NCI-H1105 (cell line): Measurements from ENCODE around the gene XKR8.

Experiments
- DNase-seq: peaks from one replicate; lab custom pipeline; 2025; lab: John Stamatoyannopoulos, UW

XKR8 gene, protein sequence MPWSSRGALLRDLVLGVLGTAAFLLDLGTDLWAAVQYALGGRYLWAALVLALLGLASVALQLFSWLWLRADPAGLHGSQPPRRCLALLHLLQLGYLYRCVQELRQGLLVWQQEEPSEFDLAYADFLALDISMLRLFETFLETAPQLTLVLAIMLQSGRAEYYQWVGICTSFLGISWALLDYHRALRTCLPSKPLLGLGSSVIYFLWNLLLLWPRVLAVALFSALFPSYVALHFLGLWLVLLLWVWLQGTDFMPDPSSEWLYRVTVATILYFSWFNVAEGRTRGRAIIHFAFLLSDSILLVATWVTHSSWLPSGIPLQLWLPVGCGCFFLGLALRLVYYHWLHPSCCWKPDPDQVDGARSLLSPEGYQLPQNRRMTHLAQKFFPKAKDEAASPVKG

DNA sequence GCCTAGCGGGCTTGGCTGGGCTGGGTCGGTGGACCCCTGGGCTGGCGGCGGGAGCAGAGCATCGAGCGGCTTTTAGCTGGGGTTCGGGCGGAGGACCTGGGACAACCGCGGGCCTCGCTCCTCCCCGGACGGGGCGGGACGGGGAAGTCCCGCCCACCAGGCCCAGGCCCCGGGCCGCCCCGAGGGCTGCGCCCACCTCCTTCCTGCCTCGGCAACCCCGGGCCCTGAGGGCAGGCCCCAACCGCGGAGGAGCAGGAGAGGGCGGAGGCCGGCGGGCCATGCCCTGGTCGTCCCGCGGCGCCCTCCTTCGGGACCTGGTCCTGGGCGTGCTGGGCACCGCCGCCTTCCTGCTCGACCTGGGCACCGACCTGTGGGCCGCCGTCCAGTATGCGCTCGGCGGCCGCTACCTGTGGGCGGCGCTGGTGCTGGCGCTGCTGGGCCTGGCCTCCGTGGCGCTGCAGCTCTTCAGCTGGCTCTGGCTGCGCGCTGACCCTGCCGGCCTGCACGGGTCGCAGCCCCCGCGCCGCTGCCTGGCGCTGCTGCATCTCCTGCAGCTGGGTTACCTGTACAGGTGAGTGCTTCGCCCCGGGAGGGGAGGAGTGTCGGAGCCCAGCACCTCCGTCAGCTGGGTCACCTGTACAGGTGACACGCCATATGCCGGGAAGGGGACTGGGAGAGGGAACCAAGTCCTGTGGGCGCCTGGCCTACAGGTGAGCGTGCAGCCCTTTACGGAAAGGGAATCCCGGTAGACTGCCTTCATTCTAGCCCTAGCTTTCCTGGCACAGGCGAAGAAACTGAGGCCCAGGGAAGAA lies at the start of gene XKR8:
Gene XKR8 (plus strand): TSS at position 182 of the 812 bp plus-strand sequence. CDS start 97 bp downstream, at position 279.
- DNase-seq: peak; percentile 35

DNA sequence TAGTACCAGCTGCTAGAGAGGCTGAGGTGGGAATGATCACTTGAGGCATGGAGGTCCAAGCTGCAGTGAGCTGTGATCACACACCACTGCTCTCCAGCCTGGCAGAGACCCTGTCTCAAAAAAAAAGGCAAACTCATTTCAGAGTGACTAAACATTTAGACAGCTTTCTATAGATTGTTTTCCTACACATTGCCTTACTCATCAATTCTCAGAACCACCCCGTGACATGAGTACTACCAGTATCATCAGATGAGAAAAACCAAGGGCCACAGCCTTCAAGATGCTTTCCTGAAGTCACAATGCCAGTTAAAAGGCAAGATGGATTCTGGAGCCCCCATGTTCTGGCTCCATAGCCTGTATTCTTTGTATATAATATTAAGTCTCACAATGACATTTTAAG lies 47.3 kb upstream of the XKR8 start:
- no peak for DNase-seq

DNA sequence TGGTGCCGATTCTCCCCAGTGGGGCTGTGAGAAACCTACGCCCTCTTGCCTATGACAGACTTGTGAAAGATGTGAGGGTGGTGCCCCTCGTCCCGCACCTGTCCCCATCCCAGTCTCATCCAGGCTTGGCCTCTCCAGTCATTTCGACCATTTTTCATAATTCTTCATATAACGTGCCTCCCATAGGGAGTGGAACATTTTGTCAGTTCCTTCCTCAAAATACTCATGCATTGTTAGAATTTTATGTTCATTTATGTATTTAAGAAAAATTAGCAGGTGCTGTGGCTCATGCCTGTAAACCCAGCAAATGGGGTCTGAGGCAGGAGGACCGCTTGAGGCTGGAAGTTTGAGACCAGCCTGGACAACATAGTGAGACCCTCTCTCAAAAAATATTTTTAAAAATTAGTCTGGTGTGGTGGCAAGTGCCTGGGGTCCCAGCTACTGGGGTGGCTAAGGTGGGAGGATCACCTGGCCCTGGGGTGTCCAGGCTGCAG lies 44.6 kb upstream of the XKR8 start:
- no peak for DNase-seq

DNA sequence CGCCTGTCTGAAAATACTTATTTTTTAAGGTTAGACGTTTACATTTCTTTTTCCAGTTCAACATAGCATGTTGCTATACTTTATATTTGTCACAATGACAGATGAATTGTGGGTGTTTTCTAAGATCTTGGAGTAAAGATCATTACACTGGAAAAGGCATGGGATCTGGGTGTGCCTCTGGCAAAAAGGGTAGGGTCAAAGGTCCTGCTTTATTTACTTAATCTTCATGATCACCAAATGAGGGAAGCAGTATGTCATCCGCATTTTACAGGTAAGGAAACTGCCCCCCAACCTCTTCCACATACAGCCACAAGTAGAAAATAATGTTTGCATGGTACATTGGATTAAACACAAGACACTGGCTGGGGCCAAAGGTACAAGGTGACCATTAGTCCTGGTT lies 37.5 kb upstream of the XKR8 start:
- no peak for DNase-seq

DNA sequence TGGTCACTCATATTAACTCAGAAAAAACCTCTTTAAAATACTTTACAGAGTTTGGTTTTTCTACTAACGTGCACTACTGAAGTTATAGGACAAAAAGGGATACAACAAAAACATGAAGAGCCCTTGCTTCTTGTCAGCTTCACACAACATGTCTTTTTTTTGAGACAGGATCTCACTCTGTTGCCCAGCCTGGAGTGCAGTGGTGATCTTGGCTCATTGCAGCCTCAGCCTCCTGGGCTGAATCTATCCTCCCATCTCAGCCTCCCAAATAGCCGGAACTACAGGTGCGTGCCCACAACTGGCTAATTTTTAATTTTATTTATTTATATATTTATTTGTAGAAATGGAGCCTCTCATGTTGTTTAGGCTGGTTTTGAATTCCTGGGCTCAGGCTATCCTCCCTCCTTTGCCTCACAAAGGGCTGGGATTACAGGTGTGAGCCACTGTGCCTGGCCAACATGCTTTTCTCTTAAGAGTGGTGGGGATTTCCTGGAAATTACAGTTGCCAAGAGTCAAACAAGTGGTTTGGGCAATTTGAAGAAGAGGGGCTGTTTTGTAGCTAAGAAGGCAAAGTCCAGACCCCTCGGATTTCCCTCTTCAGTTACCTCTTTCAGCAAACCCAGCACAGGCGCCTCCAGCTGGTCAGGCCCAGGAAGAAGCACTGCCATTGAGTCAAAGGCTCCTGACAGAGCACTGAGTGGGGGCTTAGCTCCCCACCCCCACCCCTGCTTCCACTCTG lies 31.4 kb upstream of the XKR8 start:
- DNase-seq: no peak

DNA sequence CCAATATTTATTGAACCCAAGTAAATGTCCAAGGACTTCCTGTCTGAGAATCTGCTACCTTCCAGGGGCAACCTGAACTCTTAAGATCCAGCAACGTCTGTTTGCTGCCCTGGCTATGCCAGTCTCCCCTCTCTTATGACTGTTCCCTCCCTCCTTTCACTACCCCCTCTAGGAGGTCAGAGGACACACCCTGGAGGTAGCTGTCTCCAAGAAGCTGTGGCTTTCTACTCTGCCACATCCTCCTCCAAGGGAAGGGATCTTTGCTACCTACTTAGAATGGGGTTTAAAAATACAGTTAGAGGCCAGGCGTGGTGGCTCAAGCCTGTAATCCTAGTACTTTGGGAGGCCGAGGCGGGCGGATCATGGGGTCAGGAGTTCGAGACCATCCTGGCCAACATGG lies 28.6 kb upstream of the XKR8 start:
- DNase-seq: no peak

DNA sequence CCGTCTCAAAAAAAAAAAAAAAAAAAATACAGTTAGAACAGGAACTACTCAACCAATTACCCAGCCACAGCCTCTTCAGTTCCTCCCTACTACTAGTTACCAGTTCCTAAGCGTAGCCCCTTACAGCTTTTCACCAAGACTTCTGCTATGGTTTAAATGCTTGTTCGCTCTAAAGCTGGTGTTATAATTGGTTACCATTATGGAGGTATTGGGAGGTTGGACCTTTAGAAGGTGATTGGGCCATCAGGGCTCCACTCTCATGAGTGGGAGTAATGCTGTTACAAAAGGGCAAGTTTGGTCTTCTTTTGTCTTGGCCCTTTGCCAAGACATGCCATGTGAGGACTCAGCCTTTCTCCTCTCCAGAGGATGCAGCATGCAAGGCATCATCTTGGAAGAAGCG lies 28.0 kb upstream of the XKR8 start:
- no peak for DNase-seq

DNA sequence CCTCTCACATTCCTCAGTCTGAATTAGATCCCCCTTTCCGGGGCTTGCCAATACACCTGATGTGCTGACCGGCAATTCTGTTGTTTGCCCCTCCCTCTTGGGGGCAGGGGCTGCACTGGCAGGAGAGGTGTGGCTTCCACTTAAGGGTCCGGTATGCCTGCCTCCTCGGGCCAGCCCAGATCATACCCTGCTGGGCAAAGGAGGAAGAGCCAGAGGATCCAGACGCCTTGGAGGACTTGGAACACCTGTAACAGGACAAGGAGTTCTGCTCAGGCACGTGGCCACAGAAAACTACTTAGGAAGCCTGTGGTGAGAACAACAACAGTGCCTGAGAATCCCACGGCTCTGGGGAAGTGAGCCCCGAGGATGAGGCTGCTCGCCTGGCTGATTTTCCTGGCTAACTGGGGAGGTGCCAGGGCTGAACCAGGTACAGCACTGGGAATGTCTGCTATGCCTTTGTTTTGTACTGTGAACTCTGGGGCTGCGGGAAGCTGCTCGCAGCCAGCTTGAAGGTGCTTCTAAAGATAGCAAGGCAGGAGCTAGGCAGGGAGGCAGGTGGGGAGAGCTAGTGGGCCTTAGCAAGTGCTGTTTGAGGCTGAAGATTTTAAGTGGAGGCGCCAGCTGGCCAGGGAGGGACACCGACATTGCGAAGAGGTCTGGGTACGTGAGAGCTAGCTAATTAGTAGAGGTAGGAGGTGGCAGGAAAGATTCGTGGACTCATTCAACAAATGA lies 24.8 kb upstream of the XKR8 start, which contains the start of gene SMPDL3B:
Gene SMPDL3B (plus strand): TSS at position 183 of the 732 bp plus-strand sequence. CDS start 184 bp downstream, at position 367.
- peak; percentile 11 for DNase-seq

DNA sequence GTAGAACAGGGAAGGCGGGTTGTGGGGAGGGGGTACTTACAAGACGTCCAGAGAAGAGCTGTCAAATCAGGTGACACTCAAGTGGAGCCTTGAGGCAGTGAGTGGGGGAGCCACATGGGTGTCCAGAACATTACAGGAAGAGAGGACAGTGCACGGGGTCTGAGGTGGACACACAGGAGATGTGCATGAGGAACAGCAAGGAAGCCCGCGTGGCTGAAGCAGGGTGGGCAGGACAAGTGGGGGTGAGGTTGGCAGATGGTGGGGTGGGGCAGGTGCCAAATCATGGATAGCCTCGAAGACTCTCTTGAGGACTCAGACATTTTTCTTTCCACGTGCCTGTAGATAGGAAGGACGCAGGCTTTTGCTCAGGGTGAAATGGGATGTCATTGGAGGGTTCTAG lies 24.1 kb upstream of the XKR8 start:
- no peak for DNase-seq

DNA sequence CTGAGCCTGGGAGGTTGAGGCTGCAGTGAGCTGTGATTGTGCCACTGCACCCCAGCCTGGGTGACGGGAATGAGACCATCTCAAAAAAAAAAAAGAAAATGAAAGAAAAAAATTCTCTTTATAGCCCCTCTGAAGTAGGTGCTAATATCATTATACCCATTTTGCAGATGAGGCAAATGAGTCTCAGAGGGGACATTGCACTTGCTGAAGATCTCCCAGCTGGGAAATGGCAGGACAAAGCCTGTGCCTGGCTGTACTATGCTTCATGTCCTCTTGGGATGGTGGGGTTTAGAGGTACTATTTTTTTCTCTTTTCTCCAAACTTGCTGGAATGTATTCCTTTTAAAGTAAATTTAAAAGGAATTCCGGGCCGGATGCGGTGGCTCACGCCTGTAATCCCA lies 23.4 kb upstream of the XKR8 start:
- no peak for DNase-seq

DNA sequence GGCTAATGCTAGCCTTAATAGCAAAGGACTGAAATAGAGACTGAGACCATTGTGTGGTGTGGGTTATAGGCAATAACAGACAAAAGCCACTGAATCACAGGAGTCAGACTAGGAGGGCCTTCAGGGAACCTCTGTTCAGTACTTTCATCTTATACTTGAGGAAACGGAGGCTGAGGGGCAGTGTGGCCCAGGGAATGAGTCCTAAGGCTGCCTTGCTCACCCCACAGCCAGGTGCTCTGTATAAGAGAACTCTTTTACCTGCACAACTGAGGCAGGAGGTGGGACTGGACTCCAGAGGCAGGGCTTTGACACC lies 22.3 kb upstream of the XKR8 start:
- DNase-seq: no peak

DNA sequence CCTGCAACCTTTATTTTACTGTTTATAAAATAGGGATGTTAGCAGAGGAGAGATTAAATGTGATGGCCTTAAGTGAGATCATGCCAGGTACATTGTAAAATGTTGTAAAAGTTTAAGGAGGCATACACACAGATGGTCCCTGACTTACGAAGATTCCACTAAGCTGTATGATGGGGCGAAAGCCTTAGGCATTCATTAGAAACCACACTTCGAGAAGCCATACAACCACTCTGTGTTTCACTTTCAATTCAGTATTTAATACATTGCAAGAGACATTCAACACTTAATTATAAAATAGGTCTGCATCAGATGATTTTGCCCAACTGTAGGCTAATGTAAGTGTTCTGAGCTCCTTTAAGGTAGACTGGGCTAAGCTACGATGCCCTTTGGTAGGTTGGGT lies 21.3 kb upstream of the XKR8 start:
- DNase-seq: no peak

DNA sequence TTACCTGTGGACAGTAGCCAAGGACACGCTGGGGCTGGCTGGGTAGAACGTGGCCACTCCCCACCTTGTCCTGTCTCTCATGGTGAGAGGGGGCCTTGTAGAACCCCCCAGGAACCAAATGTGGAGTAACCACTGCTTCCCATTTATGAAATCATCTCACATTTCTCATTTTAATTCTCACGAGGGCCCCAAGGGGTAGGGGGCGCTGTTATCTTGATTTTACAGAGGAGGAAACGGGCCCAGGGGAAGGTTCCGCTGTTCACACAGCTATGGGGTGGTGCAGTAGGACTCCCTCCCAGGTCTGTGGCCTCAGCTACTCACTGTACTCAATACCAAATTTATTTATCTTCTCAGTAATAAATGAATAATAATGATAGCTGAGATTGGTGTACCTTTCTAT lies 19.5 kb upstream of the XKR8 start:
- DNase-seq: no peak

DNA sequence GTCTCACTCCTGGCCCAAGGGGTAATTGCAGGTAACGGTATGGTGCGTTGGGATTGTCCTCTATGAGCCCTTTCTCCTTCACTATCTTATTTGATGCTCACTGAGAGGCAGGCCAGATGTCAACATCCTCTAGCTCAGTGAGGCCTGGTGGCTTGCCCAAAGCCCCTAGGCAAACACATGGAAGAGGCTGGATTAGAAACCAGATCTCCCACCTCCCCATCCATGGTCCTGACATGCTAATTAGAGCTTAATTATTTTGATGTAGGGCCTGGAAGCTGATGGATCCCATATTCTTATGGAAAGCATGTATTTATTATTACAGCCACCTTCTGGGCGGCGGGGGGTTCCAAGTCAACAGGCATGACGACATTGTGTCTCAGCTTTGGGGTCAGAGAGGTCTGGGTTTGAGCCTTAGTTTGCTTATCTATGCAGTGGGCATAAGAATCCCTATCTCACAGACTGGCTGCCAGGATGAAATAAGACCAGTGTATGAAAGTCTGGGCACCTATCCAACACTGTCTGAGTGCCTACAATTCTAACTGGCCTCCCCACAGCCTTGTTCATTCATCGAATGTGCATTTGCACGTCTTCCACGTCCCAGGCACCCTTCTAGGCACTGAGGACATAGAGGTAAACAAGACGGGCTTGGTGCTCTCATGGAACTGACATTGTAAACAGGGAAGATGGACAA lies 18.8 kb upstream of the XKR8 start:
- DNase-seq: no peak

DNA sequence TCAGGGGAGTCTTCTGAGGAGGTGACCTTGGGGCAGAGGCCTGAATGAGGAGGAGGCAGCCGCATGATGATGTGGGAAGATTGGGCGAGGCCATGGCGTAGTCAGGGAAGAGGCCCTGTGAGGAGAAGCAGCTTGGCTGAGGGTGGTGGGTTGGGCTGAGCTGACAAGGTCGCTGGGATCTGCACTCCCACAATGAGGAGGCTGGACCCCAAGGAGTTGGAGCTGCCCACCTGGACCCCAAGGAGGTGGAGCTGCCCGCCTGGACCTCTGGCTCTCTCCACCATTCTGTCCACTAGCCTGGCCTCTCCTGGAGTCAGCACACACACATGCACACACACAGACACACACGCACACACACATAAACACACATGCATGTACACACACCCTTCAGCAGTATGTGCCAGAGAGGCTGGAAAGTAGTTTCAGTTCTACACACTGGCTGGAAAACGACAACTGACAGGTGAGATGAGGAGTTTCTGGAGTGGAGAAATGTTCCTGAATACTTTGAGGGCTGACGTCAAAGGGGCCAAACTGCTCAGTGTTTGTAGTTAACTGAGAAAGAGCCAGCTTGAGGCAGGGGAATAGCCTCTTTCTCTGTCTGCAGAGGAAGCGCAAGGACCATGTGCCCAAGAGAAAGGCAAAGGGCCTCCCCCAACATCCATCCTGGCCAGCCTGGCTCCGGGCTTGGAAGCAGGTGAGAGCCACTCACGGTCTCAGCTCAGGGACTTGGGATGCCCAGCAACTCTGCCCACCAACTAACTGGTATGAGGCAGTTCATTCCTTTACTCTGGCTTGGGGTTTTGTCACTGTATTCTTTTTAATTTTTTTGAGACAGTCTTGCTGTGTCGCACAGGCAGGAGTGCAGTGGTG lies 17.9 kb upstream of the XKR8 start:
- DNase-seq: no peak

DNA sequence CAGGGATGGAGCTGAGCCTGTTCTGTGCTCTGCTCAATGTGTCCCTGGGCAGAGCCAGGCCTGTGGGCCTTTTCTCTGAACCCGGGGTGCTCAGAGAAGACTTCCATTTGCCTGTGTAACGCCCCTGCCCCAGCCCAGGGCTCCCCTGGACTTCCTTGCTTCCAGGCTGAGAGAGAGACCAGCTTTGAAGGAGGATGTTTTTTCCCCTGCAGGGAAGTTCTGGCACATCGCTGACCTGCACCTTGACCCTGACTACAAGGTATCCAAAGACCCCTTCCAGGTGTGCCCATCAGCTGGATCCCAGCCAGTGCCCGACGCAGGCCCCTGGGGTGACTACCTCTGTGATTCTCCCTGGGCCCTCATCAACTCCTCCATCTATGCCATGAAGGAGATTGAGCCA lies 14.8 kb upstream of the XKR8 start:
- no peak for DNase-seq

DNA sequence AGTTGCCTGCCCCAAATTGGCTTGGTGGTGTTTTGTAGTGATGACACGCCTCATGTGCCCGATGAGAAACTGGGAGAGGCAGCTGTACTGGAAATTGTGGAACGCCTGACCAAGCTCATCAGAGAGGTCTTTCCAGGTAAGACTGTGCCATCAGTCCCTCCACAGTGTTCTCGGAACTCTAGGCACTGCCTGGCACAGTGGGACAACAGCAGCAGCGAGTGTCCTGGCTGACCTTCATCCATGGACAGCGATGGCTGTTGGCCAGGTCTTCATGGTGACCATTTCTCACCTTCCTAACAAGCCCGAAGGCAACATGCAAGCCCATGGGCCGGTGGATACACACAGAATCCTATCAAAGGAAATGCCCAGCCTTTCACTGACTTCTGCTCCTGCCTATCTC lies 10.7 kb upstream of the XKR8 start:
- DNase-seq: no peak

DNA sequence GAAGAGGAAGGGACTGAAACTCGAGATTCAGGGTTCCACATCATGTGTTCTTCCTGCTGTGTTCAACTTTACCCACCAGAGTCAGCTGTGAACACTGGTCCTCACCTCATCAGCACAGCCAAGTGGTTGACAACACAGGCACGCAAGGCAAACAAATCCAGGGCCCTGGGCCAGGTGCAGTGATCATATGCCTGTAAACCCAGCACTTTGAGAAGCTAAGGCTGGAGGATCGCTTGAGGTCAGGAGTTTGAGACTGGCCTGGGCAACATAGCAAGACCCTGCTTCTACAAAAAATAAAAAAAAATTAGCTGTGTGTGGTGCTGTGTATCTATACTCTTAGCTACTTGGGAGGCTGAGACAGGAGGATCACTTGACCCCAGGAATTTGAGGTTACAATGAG lies 8.4 kb upstream of the XKR8 start:
- no peak for DNase-seq

DNA sequence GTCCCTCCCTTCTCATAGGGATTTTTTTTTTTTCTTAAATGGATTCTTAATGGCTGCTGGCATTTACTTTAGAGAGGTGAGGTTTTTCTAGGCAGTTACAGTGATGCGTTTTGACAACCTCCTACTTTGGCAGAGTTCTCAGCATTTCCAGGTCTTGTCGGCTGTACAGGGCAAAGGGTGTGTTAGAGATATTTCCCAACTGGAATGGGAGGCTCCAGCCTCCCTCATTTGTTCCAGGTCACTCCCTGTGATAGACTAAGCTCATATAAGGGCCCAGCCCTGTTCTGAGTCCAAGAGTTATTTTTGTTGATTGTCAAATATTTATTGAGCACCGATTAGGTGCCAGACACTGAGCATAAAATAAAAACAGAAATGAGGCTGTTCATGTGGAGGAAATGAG lies 7.6 kb upstream of the XKR8 start:
- DNase-seq: no peak

DNA sequence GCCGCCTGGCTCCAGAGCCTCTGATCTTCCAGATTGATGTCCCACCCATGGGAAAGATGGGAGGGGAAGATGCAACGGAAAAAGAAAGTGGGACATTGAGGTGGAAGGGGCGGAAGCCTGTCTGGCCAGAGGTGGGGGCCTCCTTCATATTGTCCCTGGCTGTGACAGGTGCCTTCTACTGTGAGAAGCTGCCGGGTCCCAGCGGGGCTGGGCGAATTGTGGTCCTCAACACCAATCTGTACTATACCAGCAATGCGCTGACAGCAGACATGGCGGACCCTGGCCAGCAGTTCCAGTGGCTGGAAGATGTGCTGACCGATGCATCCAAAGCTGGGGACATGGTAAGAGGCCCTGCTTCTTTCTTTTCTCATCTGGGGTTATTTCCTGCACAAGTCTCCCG lies 5.6 kb upstream of the XKR8 start:
- DNase-seq: no peak
